ENCODE data around the gene DYNC1I1.

DNA sequence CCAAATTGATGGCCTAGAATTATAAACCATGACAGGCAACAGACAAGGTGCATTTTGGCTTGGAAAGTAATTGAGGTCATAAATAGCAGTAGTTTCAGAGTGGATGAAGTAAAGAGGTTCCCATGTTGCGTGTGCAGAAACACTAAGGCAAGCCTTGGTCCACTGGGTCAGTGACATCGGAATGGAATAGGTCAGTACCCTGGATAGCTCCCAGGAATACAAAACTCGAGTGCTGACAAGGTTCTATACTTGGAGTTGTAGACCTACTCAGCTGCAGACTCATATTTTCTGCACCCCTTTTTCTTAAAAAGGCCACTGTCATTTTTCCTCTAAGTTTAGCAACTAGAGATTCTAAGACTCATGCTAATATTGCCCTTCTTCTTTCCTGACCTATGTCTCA lies 132.8 kb downstream of the DYNC1I1 start:
- TF ChIP-seq, protein P1, sequence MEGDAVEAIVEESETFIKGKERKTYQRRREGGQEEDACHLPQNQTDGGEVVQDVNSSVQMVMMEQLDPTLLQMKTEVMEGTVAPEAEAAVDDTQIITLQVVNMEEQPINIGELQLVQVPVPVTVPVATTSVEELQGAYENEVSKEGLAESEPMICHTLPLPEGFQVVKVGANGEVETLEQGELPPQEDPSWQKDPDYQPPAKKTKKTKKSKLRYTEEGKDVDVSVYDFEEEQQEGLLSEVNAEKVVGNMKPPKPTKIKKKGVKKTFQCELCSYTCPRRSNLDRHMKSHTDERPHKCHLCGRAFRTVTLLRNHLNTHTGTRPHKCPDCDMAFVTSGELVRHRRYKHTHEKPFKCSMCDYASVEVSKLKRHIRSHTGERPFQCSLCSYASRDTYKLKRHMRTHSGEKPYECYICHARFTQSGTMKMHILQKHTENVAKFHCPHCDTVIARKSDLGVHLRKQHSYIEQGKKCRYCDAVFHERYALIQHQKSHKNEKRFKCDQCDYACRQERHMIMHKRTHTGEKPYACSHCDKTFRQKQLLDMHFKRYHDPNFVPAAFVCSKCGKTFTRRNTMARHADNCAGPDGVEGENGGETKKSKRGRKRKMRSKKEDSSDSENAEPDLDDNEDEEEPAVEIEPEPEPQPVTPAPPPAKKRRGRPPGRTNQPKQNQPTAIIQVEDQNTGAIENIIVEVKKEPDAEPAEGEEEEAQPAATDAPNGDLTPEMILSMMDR (conservative IDR thresholded peaks at IDR 0.05; ENCODE audit: low read depth, low read length), result no peak
- TF ChIP-seq POLR2A (IDR thresholded peaks at IDR 0.05; ENCODE audit: low read depth, low read length), result no peak
- no peak for TF ChIP-seq RFX5 (IDR thresholded peaks at IDR 0.05; ENCODE audit: low read depth, low read length)
- TF ChIP-seq RAD21 (IDR thresholded peaks at IDR 0.05; ENCODE audit: low read length), result no peak
- no peak for TF ChIP-seq MAZ (IDR thresholded peaks at IDR 0.05; ENCODE audit: borderline replicate concordance, low read depth, low read length)
- TF ChIP-seq USF2 (IDR thresholded peaks at IDR 0.05; ENCODE audit: low read depth, low read length), result no peak
- TF ChIP-seq MXI1 (IDR thresholded peaks at IDR 0.05; ENCODE audit: borderline replicate concordance, low read depth, low read length), result no peak
- no peak for TF ChIP-seq ELK1 (IDR thresholded peaks at IDR 0.05; ENCODE audit: borderline replicate concordance, low read depth, low read length)
- TF ChIP-seq MAFK (IDR thresholded peaks at IDR 0.05; ENCODE audit: low read depth, low read length), result no peak
- TF ChIP-seq CEBPB (IDR thresholded peaks at IDR 0.05; ENCODE audit: low read depth, low read length), result no peak
- TF ChIP-seq SMC3 (IDR thresholded peaks at IDR 0.05; ENCODE audit: low read depth, low read length), result no peak
- TF ChIP-seq BHLHE40 (IDR thresholded peaks at IDR 0.05; ENCODE audit: low read depth, low read length), result no peak
- TF ChIP-seq NFE2L2 (IDR thresholded peaks at IDR 0.05; ENCODE audit: low read depth, low read length), result no peak
